NCI-H2081 (cell line): ENCODE measurements around the gene TMEM182.

Experiments
- DNase-seq, 2 experiments: peaks; one replicate each; lab custom pipeline; 2025; lab: John Stamatoyannopoulos, UW

TMEM182 gene

DNA sequence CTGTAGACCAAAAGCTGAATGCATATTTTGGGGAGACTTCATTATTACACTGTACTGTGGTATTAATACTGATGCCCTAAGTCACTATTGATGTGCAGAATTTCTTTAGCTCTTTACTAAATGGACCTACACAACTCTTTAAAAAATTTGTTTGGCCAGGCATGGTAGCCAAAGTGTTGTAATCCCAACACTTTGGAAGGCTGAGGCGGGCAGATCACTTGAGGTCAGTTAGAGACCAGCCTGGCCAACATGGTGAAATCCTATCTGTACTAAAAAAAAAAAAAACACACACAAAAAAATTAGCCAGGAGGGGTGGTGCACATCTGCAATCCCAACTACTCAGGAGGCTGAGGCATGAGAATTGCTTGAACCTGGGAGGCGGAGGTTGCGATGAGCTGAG lies 6.4 kb downstream of the TMEM182 start:
- DNase-seq = no peak

DNA sequence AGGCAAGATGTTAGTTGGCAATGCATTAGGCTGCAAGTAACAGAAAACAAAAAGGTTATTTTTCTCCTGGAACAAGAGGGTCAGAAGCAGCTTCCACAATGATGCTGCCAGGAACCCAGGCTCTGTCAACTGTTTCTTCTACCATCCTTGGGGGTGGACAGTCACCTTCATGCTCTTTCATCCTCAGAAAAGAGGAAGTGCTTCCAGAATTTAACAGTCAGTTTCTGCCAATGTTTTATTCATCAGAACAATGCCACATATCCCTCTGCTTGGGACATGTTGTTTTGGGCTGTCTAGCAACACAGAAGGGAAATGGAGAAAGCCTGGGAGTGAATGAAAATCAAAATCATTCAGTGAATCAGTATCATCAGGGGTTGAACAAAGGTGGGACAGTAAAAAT lies 7.1 kb downstream of the TMEM182 start:
- no peak for DNase-seq

DNA sequence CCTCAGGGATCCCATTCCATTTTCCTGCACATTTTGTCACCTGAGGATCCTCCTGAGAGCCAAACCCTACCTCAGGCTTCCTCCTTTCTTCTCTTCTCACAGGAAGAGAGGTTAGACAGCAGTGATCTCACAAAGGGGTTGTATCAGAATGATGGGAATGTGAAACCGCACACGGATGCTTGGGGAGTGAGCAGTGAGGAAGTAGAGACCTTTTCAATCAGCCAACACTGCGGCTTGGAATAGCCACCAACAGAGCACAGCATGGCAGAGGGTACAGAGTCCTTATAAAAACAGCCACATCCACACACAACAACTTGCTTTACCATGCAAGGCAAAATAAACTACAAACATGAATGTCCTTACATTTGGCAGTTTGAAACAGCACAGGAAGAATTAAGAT lies 8.7 kb downstream of the TMEM182 start:
- no peak for DNase-seq

DNA sequence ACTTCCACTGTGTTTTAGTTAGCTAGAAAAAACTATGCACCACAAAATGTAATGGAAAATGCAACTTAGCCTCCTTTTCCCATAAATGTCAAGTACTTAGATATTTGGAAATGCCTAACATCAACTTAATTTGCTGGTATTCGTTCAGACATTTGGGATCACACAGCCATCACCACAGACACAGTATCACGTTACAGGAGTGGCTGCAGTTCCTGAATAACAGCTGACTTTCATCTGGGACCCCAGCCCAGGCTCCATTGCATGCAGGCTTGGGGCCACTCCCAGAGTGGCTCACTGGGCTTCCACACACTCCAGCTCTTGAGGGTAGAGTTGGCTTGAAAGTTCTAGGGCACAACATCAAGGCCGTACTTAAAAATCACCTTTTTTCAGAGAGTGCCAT lies 9.3 kb downstream of the TMEM182 start:
- no peak for DNase-seq

DNA sequence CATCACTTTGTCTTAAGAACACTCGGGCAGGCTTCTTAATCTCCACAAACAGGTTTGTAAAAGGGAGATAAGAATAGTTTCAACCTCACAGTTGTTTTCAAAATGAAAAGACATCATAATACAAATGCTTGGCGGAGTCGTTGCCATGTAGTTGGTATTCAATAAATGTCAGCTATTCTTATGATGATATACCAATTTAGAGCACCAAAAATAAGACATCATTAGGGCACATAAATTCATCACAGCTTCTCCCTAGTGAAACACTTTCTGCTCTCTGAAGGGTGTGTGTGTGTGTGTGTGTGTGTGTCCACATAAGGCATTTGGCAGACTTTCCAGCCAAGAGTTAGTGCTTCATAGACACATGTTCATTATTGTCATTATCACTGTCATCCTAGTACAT lies 10.8 kb downstream of the TMEM182 start:
- no peak for DNase-seq

DNA sequence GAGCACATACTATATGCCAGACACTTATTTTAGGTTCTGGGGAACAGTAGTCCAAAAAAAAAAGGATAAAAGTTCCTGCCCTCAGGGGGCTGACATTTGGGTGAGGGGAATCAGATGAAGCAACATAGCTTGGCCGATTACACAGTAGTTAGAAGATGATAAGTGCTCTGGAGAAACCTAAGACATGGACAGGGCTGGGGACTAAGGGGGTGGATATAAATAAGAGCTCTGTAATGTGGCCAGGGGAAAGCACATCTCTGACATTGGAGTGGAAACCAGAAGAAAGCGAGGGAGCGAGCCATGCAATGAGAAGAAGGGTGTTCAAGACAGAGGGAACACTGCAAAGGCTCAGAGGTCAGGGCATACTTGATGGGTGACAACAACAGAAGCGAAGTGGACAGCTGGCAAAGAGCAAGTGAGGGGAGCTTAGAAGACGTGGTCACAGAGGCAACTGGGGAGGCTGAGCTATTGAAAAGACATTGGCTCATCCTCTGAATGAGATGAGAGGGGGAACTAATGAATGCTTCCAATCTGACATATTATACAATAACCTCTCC lies 11.4 kb downstream of the TMEM182 start:
- DNase-seq = no peak

DNA sequence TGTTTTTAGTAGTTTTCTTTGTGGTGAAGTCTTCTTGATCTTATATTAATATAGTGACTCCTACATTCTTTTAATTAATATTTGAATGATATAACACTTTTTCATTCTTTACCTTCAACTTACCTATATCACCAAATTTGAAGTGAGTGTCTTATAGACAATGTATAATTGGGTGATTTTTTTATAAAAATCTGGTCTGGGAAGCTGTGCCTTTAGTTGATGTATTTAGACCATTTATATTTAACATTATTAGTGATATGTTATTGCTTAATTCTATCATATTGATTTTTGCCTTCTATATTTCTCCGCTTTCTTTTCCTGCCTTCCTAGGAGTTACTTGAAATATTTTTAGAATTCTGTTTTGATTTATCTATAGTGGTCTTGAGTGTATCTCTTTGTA lies 16.4 kb downstream of the TMEM182 start:
- DNase-seq = no peak

DNA sequence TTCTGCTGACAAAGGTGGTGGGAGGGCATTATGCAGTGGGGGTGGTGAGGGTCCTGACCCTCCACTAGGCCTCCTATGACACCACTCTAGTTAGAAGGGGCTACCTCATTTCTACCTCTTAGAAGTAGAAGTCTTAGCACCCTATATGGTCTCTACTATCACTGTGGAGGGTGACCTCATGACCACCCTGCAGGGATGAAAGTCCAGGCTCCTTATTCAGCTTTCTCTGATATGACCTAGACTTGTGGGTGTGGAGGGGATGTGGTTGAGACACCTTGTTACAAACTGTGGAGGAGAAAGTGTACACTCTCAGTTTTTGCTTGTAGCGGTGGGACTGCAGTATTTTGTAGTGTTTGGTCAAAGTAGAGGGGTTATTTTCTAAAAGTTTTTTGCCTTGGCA lies 18.6 kb downstream of the TMEM182 start:
- DNase-seq = no peak

DNA sequence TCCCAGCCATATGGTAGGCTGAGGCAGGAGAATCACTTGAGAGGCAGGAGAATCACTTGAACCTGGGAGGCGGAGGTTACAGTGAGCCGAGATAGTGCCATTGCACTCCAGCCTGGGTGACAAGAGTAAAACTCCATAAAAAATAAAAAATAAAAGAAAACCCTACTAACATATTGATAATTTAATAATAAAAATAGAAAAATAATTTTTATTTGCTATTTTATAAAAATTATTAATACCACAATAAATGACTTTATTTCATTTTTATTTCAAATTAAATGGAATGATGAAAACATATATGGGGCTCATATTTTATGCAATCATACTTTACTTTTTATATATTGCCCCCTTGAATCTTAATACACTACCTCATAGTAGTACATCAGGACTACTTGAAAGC lies 20.4 kb downstream of the TMEM182 start:
- DNase-seq = no peak

DNA sequence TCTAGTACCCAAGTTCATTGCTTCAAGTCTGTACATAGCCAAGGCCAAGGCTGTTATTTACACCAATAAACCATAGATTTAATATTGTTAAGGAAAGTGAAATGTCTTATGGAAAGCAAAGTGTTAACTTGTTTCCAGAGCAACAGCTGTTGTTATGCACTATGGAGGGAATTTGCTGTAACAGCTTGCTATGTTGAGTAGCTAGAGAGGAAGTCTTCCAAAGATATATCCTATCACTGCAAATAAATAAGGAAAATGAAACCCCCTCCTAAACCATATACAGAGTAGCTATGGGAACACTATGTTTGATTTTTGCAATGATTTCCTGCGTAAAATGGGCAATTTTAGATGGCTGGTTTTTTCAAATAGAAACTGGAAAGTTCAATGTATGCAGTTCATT lies 21.1 kb downstream of the TMEM182 start:
- no peak for DNase-seq

DNA sequence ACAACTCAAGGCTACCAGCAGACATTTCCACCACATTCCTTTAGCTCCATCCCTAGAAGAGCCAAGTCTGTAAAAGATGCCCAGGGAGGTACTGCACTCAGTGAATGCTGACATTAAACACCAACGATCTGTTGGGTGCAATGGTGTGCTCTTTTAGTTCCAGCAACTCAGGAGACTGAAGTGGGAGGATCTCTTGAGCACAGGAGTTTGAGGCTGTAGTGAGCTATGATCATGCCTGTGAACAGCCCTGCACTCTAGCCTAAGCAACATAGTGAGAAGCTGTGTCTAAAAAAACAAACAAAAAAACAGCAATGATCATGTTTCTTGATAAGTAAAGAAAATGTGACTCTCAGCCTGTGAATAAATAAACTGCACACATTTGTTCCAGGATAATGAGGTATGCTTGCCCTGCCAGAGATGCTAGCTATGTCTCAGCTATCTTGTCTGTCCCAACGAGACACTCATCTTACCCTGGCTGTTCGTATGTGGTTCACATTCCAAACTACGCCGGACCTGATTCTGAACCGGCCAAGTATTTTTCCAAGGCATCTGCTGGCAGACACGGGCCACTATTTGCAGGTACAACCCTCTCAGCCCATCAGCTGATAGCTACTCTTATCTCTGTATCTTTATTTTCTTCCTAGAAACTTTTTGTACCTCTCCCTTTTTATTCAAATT lies 21.8 kb downstream of the TMEM182 start:
- DNase-seq = no peak

DNA sequence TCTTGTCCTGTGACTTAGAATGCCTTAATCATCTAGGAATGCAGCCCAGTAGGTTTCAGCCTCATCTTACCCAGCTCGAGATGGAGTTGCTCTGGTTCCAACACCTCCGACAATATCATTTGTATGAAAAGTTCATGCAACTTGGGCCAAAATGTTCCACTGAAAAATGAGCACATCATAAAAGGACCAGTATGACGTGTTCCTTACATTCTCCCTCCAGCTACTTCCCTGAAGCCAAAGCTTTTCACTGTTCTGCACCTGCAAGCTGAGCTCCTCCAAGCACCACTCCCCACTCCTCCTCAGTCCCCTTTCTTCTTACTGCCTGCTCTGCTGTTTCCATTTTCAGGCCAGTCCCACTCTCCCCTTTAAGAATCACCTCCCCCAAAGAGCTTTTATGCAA lies 23.1 kb downstream of the TMEM182 start:
- no peak for DNase-seq

DNA sequence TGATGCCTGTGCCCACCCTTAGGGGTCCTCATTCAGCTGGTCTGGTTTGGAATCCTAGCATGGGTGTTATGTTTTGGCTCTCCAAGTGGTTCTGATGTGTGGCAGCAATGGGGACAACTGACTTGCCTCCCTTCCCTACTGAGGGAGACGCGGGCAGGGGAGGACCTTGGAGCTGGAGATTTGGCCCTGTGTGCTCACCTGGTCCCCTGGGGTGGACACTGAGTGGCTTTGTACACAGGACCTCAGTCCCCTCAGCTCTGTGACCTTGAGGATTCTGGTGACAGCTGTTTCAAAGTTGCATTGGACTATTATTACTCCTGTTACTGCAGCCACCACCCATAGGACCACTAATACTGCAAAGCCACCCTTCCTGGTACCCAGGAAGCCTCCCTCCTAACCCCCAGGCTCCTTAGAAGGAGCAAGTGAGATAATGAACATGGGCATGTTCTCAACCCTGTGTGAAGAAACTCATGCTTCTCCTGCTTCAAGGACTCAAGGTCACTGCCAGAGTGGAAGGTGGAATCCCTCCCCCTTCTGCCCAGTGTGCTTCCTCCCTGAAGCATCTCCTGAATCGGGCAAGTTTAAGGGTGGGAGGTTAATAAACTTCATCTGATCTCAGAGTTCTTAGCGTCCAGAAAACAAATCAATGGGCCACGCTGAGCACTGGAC lies 26.5 kb downstream of the TMEM182 start:
- DNase-seq = no peak

DNA sequence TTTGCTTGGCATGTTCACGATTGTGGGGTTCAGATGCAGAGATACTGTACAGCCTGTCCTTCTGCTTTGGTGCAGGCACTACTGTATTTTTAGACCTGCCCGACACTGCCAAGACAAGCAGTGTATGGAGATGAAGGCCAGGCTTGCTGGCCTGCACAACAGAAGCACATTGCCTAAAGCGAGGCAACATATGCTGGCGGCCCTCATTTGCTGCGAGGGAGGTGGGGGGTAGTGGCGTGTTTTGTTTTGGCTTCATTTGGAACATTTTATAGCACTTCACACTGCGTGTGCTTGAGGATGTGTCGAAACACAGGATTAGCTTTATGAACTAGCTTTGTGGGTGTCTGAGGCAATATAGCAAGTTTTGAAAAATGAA lies 27.0 kb downstream of the TMEM182 start:
- DNase-seq = no peak

DNA sequence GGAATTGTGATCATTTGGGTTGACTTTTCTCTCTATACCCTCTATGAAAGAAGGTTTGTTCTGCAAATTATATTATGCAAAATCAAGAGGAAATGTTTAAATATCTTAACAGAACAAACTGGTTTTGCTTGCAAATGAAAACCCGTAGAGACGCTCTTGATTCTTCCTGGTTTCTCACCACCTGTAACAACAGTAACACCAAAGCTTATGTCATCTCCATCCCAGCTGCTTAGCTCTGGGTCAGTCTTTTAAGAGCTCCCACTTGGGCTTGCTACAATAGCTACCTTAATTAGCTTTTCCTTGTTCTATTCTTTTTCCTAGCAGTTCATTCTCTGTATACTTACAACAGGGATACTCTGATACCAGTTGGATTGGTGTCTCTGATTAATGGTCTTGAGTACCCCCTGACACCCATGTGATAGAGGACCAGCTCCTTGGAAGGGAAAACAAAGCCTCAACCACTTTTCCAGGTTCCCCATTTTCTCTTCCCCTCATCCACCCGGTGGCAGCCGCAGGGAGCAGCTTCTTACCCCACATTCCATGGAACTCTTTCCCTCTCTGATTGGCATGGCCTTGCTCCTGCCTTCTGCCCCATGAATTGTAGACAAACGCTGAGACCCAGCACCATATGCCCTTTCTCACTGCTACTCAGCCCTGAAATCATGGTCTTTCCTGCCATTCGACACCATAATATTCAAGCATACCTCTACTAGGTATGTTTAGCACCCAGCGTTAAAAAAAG lies 27.7 kb downstream of the TMEM182 start:
- DNase-seq = no peak

DNA sequence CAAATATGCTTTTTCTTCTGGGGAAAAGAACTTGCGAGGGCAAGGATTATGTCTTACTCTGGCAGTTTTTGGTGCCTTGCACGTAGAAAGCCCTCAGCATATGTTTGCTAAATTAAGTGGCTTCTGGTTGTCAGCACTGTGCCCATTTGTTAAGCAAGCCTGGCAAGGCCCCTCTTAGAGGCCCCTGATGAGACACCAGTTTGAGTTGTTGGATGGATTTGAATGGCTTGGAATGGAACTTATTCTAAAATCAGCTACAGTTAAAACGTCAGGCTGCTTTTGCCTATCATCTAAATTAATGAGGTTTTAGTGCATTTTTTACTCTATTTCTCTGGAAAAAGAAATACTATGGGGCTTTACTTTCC lies 28.2 kb downstream of the TMEM182 start:
- no peak for DNase-seq

DNA sequence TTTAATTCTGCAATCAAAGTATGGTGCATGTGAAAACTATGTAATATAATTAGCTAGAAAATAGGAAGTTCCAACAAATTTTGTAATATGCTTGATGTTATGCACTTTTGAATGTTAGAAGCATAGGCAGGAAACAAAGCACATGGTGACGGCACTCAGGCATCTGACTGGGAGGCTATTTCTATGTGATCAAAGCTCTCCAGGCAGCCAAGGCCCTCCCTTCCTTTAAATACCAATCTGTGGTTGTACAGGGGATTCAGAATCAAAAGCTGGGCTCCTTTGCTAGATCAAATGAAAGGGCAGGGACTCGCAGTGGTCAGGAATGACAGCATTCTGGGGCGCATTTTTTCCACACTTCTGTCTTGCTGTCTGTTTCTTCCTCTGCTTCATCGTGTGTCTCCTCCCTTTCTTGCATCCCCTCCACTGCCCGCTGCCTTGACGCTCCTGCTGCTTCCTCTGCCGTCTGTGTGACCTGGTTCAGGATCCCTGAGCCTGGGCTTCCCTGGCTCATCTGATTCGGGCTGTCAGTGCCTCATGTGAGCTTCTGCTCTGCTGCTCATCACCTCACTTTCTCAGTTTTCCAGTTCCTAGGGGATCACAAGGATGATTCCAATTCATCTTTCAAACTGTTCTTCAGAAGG lies 30.9 kb downstream of the TMEM182 start:
- no peak for DNase-seq

DNA sequence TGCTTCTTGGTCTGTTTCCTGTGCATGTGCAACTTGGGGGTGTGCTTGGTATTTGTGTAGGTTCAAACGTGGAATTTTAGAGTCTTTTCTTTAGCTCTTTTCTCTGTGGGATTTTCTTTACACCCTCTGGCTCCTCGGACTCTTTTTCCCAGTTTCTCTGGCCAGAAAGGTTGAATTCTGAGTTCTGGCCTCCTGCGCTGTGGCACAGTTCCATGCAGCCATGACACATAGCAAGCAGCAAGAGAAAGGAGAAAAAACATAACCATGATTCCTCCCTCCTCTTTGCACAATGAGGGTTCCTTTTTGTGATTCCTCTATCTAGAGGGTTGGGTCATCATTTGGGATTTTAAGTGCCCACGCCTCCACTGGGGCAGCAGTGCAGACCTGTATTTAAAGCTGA lies 33.8 kb downstream of the TMEM182 start:
- no peak for DNase-seq

DNA sequence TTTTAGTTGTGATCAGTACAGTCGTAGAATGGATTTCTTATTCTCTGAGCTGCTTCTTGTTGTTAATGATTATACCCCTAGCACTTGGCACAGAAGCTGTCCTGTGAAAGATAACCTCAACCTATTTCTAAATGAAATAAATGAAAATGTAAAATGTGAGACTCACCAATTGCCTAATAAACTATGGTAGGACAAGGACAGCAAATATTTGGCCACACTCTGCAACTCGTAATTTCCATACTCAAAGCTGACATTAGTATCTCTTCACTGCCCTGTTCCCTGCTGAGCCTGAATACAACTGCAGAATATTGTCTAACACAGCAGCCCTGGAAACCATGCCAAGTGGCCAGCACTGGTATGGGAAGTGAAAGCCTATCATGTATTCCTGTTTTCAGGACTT lies 34.5 kb downstream of the TMEM182 start:
- peak; percentile 5 to 73 for DNase-seq

DNA sequence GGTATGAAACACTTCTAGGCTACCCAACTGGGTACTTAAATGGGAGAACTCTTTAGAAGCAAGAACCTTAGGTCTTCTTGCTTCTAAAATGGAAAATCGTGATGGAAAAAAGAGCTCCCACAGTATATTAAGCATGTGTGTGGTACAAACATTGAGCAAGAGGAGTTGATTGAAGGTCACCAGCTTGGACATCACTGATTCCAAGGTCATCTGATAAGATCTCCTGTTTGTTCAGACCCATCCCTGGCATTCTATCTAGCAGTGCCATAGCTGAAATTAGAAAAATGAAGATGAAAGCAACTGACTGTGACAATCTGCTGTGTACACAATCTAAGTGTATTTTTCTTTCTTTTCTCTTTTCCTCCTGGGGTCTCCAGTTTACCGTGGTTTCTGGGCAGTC lies 35.7 kb downstream of the TMEM182 start:
- DNase-seq = no peak

DNA sequence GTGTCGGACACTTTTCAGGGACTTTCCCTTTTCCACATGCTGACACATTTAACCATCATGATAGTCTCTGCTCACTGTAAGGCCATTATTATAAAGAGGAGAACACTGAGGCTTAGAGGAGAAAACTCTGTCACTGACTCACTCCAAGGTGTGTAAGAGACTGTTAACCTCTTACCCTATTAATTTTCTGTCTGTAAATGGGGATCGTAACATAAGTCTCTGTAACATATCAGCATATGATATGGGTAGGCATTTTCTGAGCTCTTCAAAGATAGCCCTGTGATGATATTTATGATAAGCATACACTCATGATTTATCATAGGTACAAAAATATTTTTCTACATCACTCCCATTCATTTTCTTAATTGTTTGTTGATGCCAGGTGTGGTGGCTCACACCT lies 36.4 kb downstream of the TMEM182 start:
- no peak for DNase-seq

DNA sequence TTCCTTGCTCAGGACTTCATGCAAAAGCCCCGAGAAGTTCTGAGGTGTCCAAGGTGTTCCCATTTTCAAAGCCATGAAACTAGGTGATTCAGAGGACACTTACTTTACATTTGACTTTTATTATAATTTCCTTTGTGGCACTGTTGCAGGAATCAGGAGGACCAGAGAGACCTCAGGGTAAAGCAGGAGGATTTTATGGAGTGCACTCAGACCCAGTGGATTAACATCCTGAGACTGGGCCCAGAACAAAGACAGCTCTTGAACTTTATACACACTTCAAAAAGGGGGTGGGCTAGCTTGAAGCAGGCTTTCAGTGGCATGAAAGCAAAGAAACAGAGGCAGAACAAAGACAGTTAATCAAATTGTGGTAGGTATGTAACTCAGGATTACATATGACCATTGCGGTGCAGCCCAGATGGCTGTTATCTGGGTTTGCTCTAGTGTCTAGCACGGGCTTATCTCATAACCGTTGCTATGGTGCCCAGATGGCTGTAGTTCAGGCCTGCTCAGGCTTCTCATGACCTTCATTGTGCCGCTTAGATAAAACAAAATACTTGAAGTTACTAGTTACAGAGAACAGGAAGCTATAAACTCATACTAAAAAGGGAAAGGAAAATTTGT lies 39.4 kb downstream of the TMEM182 start:
- no peak for DNase-seq
